HG03565 (cell line): Measurements from ENCODE around the gene SLC22A23.

ENCODE experiments used
- ATAC-seq: cut with Tn5 transposase; IDR thresholded peaks from one replicate; pipeline ENCODE4 v1.9.1; 2021; ENCODE audit warnings: mild to moderate bottlenecking, moderate library complexity; ENCODE audit not compliant: unreplicated experiment

Gene SLC22A23

GRCh38 chr6:3304500-3305215, 152.2 kb downstream of the SLC22A23 start:
- no peak for ATAC-seq

GRCh38 chr6:3303795-3304411, 152.9 kb downstream of the SLC22A23 start:
- ATAC-seq = no peak

- ATAC-seq = no peak
Observed at GRCh38 chr6:3301506-3301905, 155.3 kb downstream of the SLC22A23 start.

GRCh38 chr6:3299221-3299620, 157.6 kb downstream of the SLC22A23 start:
- ATAC-seq = no peak

GRCh38 chr6:3297909-3298308, 158.9 kb downstream of the SLC22A23 start:
- ATAC-seq = no peak

- ATAC-seq = no peak
Observed at GRCh38 chr6:3297006-3297405, 159.8 kb downstream of the SLC22A23 start.

- no peak for ATAC-seq
Observed at GRCh38 chr6:3296537-3296936, 160.3 kb downstream of the SLC22A23 start.

- ATAC-seq = no peak
Observed at GRCh38 chr6:3296078-3296477, 160.8 kb downstream of the SLC22A23 start.

GRCh38 chr6:3294921-3295871, 161.7 kb downstream of the SLC22A23 start:
- no peak for ATAC-seq

GRCh38 chr6:3294396-3294795, 162.5 kb downstream of the SLC22A23 start:
- ATAC-seq = no peak

- no peak for ATAC-seq
Observed at GRCh38 chr6:3293271-3294155, 163.3 kb downstream of the SLC22A23 start.

GRCh38 chr6:3292431-3293197, 164.2 kb downstream of the SLC22A23 start:
- ATAC-seq = no peak

GRCh38 chr6:3291987-3292386, 164.9 kb downstream of the SLC22A23 start:
- ATAC-seq = no peak

GRCh38 chr6:3291346-3291745, 165.5 kb downstream of the SLC22A23 start:
- no peak for ATAC-seq

GRCh38 chr6:3290931-3291211, 166.0 kb downstream of the SLC22A23 start:
- no peak for ATAC-seq

GRCh38 chr6:3290149-3290930, 166.5 kb downstream of the SLC22A23 start:
- no peak for ATAC-seq

GRCh38 chr6:3289664-3290055, 167.2 kb downstream of the SLC22A23 start:
- no peak for ATAC-seq

GRCh38 chr6:3288711-3289663, 167.9 kb downstream of the SLC22A23 start:
- ATAC-seq = no peak
